CD14-positive monocyte (primary cell): Measurements from ENCODE around the gene GPR33. TPM values are rescaled to one million over a fixed set of nuclear protein-coding genes. Genes with fewer than 3 reads are reported as not detected.
A peak's percentile ranks its signal among the peaks of the same experiment; 100 is the strongest.

Experiments
- DNase-seq, 3 donors: peaks; one replicate each; pipeline ENCODE4 v3.0.0-alpha.2; 2011 to 2022
- H2AFZ ChIP-seq: 2 replicates; pipeline ENCODE4 v1.6.0; 2012; ENCODE audit warnings: mild to moderate bottlenecking, low read depth, low read length, inconsistent platforms; ENCODE audit not compliant: insufficient read depth, poor library complexity, severe bottlenecking
- H3K27ac ChIP-seq, 2 donors: 1 replicate in 1 of 2; 2 replicates in 1 of 2; pipeline ENCODE4 v1.5.1; 2012 to 2013; ENCODE audit warnings: low read length in 2 of 2, control low read depth in 1 of 2, inconsistent platforms in 1 of 2, low read depth in 1 of 2, mild to moderate bottlenecking in 1 of 2
- H3K27me3 ChIP-seq, 2 donors: one replicate each; pipeline versions ENCODE4 v1.6.0 to v1.6.1; 2011 to 2013; ENCODE audit warnings: low read length in 2 of 2; ENCODE audit not compliant: control insufficient read depth in 2 of 2, insufficient read depth in 2 of 2
- H3K36me3 ChIP-seq, 2 donors: replicated peaks in 1 of 2; 1 replicate in 1 of 2; 2 replicates in 1 of 2; pipeline versions ENCODE4 v1.5.1 to v1.6.1; 2012 to 2013; ENCODE audit warnings: low read length in 2 of 2, control low read depth in 1 of 2, inconsistent platforms in 1 of 2, mild to moderate bottlenecking in 1 of 2; ENCODE audit not compliant: insufficient read depth in 2 of 2, control insufficient read depth in 1 of 2
- H3K4me1 ChIP-seq, 2 donors: 1 replicate in 1 of 2; 2 replicates in 1 of 2; pipeline versions ENCODE4 v1.5.1 to v1.6.1; 2012 to 2013; ENCODE audit warnings: low read length in 2 of 2, control low read depth in 1 of 2, inconsistent platforms in 1 of 2, mild to moderate bottlenecking in 1 of 2, moderate library complexity in 1 of 2; ENCODE audit not compliant: insufficient read depth in 2 of 2, control insufficient read depth in 1 of 2
- H3K4me2 ChIP-seq: replicated peaks from 2 replicates; pipeline ENCODE3; 2012; ENCODE audit warnings: low read length, moderate library complexity, mild to moderate bottlenecking; ENCODE audit not compliant: poor library complexity, severe bottlenecking; ENCODE audit errors: extremely low read depth
- H3K4me3 ChIP-seq, 3 experiments: fragments of 200-600 bp in 1 of 3; sonication (generic) in 1 of 3; replicated peaks in 1 of 3; 1 replicate in 2 of 3; 2 replicates in 1 of 3; pipeline ENCODE4 v1.5.1; 2011 to 2013; ENCODE audit warnings: low read length in 3 of 3, mild to moderate bottlenecking in 3 of 3, control low read depth in 2 of 3, low read depth in 2 of 3, inconsistent platforms in 1 of 3, moderate library complexity in 1 of 3
- H3K79me2 ChIP-seq: 2 replicates; pipeline ENCODE4 v1.6.0; 2012; ENCODE audit warnings: mild to moderate bottlenecking, control low read depth, inconsistent platforms, low read length, moderate library complexity; ENCODE audit not compliant: insufficient read depth
- H3K9ac ChIP-seq: 2 replicates; pipeline ENCODE4 v1.6.0; 2017; ENCODE audit warnings: low read length, mild to moderate bottlenecking; ENCODE audit not compliant: insufficient read depth, poor library complexity, severe bottlenecking
- H3K9me3 ChIP-seq, 2 donors: replicated peaks in 1 of 2; 1 replicate in 1 of 2; 2 replicates in 1 of 2; pipeline versions ENCODE4 v1.5.1 to v1.6.1; 2012 to 2013; ENCODE audit warnings: low read length in 2 of 2, control low read depth in 1 of 2; ENCODE audit not compliant: control insufficient read depth in 1 of 2, insufficient read depth in 1 of 2
- H4K20me1 ChIP-seq: 2 replicates; pipeline ENCODE4 v1.6.0; 2012; ENCODE audit warnings: mild to moderate bottlenecking, low read length, control low read depth, moderate library complexity; ENCODE audit not compliant: insufficient read depth
- H3K27ac Mint-ChIP-seq, 7 donors: one replicate each; pipeline ENCODE4 v1.8.0; 2020; ENCODE audit warnings: mild to moderate bottlenecking in 7 of 7, mixed read lengths in 7 of 7, moderate library complexity in 6 of 7, inconsistent platforms in 2 of 7
- H3K27me3 Mint-ChIP-seq, 3 donors: one replicate each; pipeline ENCODE4 v1.8.0; 2021 to 2022; ENCODE audit warnings: low read depth in 3 of 3, mild to moderate bottlenecking in 3 of 3, mixed read lengths in 3 of 3, moderate library complexity in 3 of 3, inconsistent platforms in 1 of 3
- H3K36me3 Mint-ChIP-seq, 2 donors: one replicate each; pipeline ENCODE4 v1.8.0; 2020; ENCODE audit warnings: mixed read lengths in 2 of 2, inconsistent platforms in 1 of 2, mild to moderate bottlenecking in 1 of 2
- H3K4me1 Mint-ChIP-seq: one replicate; pipeline ENCODE4 v1.8.0; 2020; ENCODE audit warnings: mild to moderate bottlenecking, mixed read lengths
- H3K4me3 Mint-ChIP-seq, 2 donors: one replicate each; pipeline ENCODE4 v1.8.0; 2020; ENCODE audit warnings: mild to moderate bottlenecking in 2 of 2, mixed read lengths in 2 of 2, moderate library complexity in 1 of 2
- H3K9me3 Mint-ChIP-seq, 7 donors: one replicate each; pipeline ENCODE4 v1.8.0; 2020 to 2022; ENCODE audit warnings: mixed read lengths in 7 of 7, mild to moderate bottlenecking in 6 of 7, moderate library complexity in 6 of 7, inconsistent platforms in 2 of 7
- CTCF ChIP-seq: fragments of 200-600 bp; IDR thresholded peaks from one replicate; pipeline ENCODE4 v1.8.0; 2022; ENCODE audit warnings: antibody characterized with exemption, mild to moderate bottlenecking
- WGBS: methylation state at CpG from one replicate; pipeline ENCODE4 v1.1.5; 2013; ENCODE audit warnings: missing lambda C conversion rate; ENCODE audit not compliant: insufficient coverage; 5-methylcytosine and 5-hydroxymethylcytosine counted together
- intact Hi-C, 2 donors: fragments of 100-400 bp; cut with micrococcal nuclease; formaldehyde crosslinking; loops; one replicate each; pipeline versions ENCODE4 v1.15.0 to v1.15.1; 2023
- polyA plus RNA-seq, 3 donors: library from polyadenylated mRNA; depleted of rRNA in 1 of 3; unstranded in 2 of 3; stranded (reverse) in 1 of 3; fragments of 300-500 nt in 2 of 3; fragments of >200 nt in 1 of 3; fragmentation: Illumina TruSeq in 2 of 3; gene quantifications; 1 replicate in 2 of 3; 2 replicates in 1 of 3; pipeline ENCODE4 v1.2.3, GENCODE V29; 2012 to 2021

Gene GPR33
- polyA plus RNA-seq, 3 donors, result 0.15 to 0.53 (median 0.28) TPM

DNA sequence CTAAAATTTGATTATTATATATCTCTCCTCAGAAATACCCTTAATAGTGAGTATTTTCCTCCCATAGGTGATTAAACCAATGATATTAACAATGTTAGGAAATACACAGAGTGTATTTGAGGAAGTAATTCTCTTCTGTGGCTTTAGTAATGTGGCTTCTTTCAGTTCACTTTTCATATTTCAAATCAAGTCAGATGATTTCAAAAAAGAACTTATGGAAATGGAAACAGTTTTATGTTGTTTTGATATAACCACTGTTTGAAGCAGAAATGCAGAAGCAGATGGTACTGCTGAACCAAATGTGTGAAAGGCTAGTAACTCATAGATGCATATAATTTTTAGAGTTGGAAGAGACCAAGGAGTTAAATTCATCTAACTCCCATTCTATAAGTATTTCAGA, 1.9 kb upstream of the GPR33 start:
- TF ChIP-seq CTCF, result no peak
- no peaks in the 10 kb centered on the region for H3K36me3 ChIP-seq
- no peaks in the 10 kb centered on the region for H4K20me1 ChIP-seq
- no peak overlapping the region for H2AFZ ChIP-seq
- H3K4me1 Mint-ChIP-seq, result peaks cover 56% of the 10 kb centered on the region
- peak; percentile 36 to 69 (median 61) for DNase-seq
- H3K9me3 ChIP-seq, result peaks cover 0 to 3% of the 10 kb centered on the region in 2 donors
- H3K4me3 Mint-ChIP-seq, result peak overlapping the region in 1 of 2 donors; percentile 70
- peaks cover 53 to 64% of the 10 kb centered on the region in 2 donors for H3K4me1 ChIP-seq
- no peak overlapping the region for H3K9ac ChIP-seq
- H3K27me3 ChIP-seq, result peaks cover 0 to 6% of the 10 kb centered on the region in 2 donors
- no peak overlapping the region for H3K4me3 ChIP-seq
- intact Hi-C loops, result no loop called here
- peaks cover 0 to 8% (median 4%) of the 10 kb centered on the region in 7 donors for H3K9me3 Mint-ChIP-seq
- no peaks in the 10 kb centered on the region for H3K79me2 ChIP-seq
- H3K36me3 Mint-ChIP-seq, result peaks cover 3 to 6% of the 10 kb centered on the region in 2 donors
- peaks cover 3 to 24% (median 22%) of the 10 kb centered on the region in 3 donors for H3K27me3 Mint-ChIP-seq
- H3K4me2 ChIP-seq, result peak overlapping the region; percentile 16
- H3K27ac ChIP-seq, result peak overlapping the region in 1 of 2 donors; percentile 69
- H3K27ac Mint-ChIP-seq, result peak overlapping the region; percentile 10 to 85 (median 80)

GRCh38 chr14:31486764-31487163, 1.1 kb downstream of the GPR33 start:
- Mint-ChIP-seq H3K9me3 (peaks cover 0 to 3% (median 2%) of the 10 kb centered on the region in 7 donors), H3K27me3 (peaks cover 3 to 9% (median 7%) of the 10 kb centered on the region in 3 donors), H3K36me3 (peaks cover 1 to 10% of the 10 kb centered on the region in 2 donors), H3K27ac (peak overlapping the region in 5 of 7 donors; percentile 1 to 91 (median 39)), H3K4me1 (peaks cover 58% of the 10 kb centered on the region), H3K4me3 (peak overlapping the region in 1 of 2 donors; percentile 54)
- 100% methylated on average over 1 of the region's 2 CpGs for WGBS
- H3K79me2 ChIP-seq, result no peaks in the 10 kb centered on the region
- no peak overlapping the region for H3K4me2 ChIP-seq
- no peak for DNase-seq
- no peak overlapping the region for H2AFZ ChIP-seq
- no peak for TF ChIP-seq CTCF
- H3K27ac ChIP-seq, result peak overlapping the region in 1 of 2 donors; percentile 75
- no peaks in the 10 kb centered on the region for H3K36me3 ChIP-seq
- H3K9ac ChIP-seq, result no peak overlapping the region
- no peaks in the 10 kb centered on the region for H4K20me1 ChIP-seq
- H3K4me3 ChIP-seq, result no peak overlapping the region
- H3K4me1 ChIP-seq, result peaks cover 58 to 71% of the 10 kb centered on the region in 2 donors
- H3K9me3 ChIP-seq, result no peaks in the 10 kb centered on the region
- intact Hi-C loops, result no loop called here
- peaks cover 0 to 8% of the 10 kb centered on the region in 2 donors for H3K27me3 ChIP-seq
